Rectal smooth muscle tissue (tissue), 1 donor: Measurements from ENCODE around the gene DCST1.

Experiments
- H3K27ac ChIP-seq: one replicate; pipeline ENCODE4 v1.7.0; 2013; ENCODE audit warnings: low read depth, low read length, inconsistent platforms
- H3K27me3 ChIP-seq: one replicate; pipeline ENCODE4 v1.7.0; 2013; ENCODE audit warnings: low read length; ENCODE audit not compliant: control insufficient read depth, insufficient read depth
- H3K36me3 ChIP-seq: one replicate; pipeline ENCODE4 v1.7.0; 2013; ENCODE audit warnings: low read length; ENCODE audit not compliant: control insufficient read depth, insufficient read depth
- H3K4me1 ChIP-seq: one replicate; pipeline ENCODE4 v1.7.0; 2013; ENCODE audit warnings: low read length; ENCODE audit not compliant: control insufficient read depth, insufficient read depth
- H3K4me3 ChIP-seq: one replicate; pipeline ENCODE4 v1.7.0; 2013; ENCODE audit warnings: low read length
- H3K9ac ChIP-seq: one replicate; pipeline ENCODE4 v1.7.0; 2013; ENCODE audit warnings: low read length

The DCST1 gene

GRCh38 chr1:155060736-155061135 is 27.1 kb downstream of the DCST1 start:
- H3K36me3 ChIP-seq: peaks cover 13% of the 10 kb centered on the region
- no peak overlapping the region for H3K27ac ChIP-seq
- no peaks in the 10 kb centered on the region for H3K27me3 ChIP-seq
- H3K4me1 ChIP-seq: peaks cover 9% of the 10 kb centered on the region
- no peak overlapping the region for H3K4me3 ChIP-seq
- H3K9ac ChIP-seq: no peak overlapping the region

- Histone ChIP-seq H3K27ac (no peak overlapping the region), H3K27me3 (no peaks in the 10 kb centered on the region), H3K4me3 (peak overlapping the region; percentile 47), H3K36me3 (peaks cover 10% of the 10 kb centered on the region), H3K9ac (no peak overlapping the region), H3K4me1 (peaks cover 9% of the 10 kb centered on the region)
Measured at GRCh38 chr1:155061381-155062150, 27.9 kb downstream of the DCST1 start.

- Histone ChIP-seq H3K4me1 (peaks cover 9% of the 10 kb centered on the region), H3K27ac (no peak overlapping the region), H3K36me3 (peaks cover 5% of the 10 kb centered on the region), H3K4me3 (peak overlapping the region; percentile 93), H3K27me3 (no peaks in the 10 kb centered on the region), H3K9ac (no peak overlapping the region)
Measured at GRCh38 chr1:155062151-155062686, 28.6 kb downstream of the DCST1 start.

GRCh38 chr1:155062702-155063411 is 29.2 kb downstream of the DCST1 start:
- H3K27me3 ChIP-seq: no peaks in the 10 kb centered on the region
- no peak overlapping the region for H3K27ac ChIP-seq
- H3K4me3 ChIP-seq: peak overlapping the region; percentile 93
- peak overlapping the region; percentile 24 for H3K9ac ChIP-seq
- peaks cover 4% of the 10 kb centered on the region for H3K36me3 ChIP-seq
- H3K4me1 ChIP-seq: peaks cover 9% of the 10 kb centered on the region

- Histone ChIP-seq H3K9ac (peak within 1 kb of the TSS; percentile 66), H3K27me3 (no peaks in the 10 kb centered on the region), H3K4me3 (peak within 1 kb of the TSS; percentile 93), H3K36me3 (peaks cover 6% of the 10 kb centered on the region), H3K4me1 (peaks cover 9% of the 10 kb centered on the region), H3K27ac (peak within 1 kb of the TSS; percentile 67)
Measured at GRCh38 chr1:155063550-155064110, 30.0 kb downstream of the DCST1 start, which contains the start of gene EFNA4. Gene EFNA4 (plus strand): TSS chr1:155063740. CDS start chr1:155063824, 84 bp downstream.

- Histone ChIP-seq H3K9ac (peak overlapping the region; percentile 57), H3K27me3 (no peaks in the 10 kb centered on the region), H3K36me3 (peaks cover 9% of the 10 kb centered on the region), H3K4me3 (peak overlapping the region; percentile 93), H3K27ac (no peak overlapping the region), H3K4me1 (peaks cover 9% of the 10 kb centered on the region)
Measured at GRCh38 chr1:155064111-155064831, 30.6 kb downstream of the DCST1 start.

GRCh38 chr1:155064832-155065429 is 31.3 kb downstream of the DCST1 start:
- Histone ChIP-seq H3K27ac (no peak overlapping the region), H3K4me3 (no peak overlapping the region), H3K27me3 (no peaks in the 10 kb centered on the region), H3K9ac (no peak overlapping the region), H3K36me3 (peaks cover 11% of the 10 kb centered on the region), H3K4me1 (peaks cover 9% of the 10 kb centered on the region)

GRCh38 chr1:155066777-155067176 is 33.2 kb downstream of the DCST1 start:
- Histone ChIP-seq H3K9ac (no peak overlapping the region), H3K27ac (no peak overlapping the region), H3K36me3 (peaks cover 8% of the 10 kb centered on the region), H3K27me3 (no peaks in the 10 kb centered on the region), H3K4me3 (no peak overlapping the region), H3K4me1 (peaks cover 12% of the 10 kb centered on the region)

GRCh38 chr1:155068599-155068998 is 35.0 kb downstream of the DCST1 start:
- H3K27ac ChIP-seq: no peak overlapping the region
- H3K27me3 ChIP-seq: no peaks in the 10 kb centered on the region
- no peak overlapping the region for H3K9ac ChIP-seq
- peaks cover 5% of the 10 kb centered on the region for H3K4me1 ChIP-seq
- no peak overlapping the region for H3K4me3 ChIP-seq
- peaks cover 8% of the 10 kb centered on the region for H3K36me3 ChIP-seq

- no peak overlapping the region for H3K9ac ChIP-seq
- peaks cover 8% of the 10 kb centered on the region for H3K36me3 ChIP-seq
- peaks cover 5% of the 10 kb centered on the region for H3K4me1 ChIP-seq
- no peak overlapping the region for H3K27ac ChIP-seq
- no peaks in the 10 kb centered on the region for H3K27me3 ChIP-seq
- H3K4me3 ChIP-seq: no peak overlapping the region
Measured at GRCh38 chr1:155069551-155070157, 36.0 kb downstream of the DCST1 start.

- Histone ChIP-seq H3K4me1 (peaks cover 5% of the 10 kb centered on the region), H3K36me3 (peaks cover 8% of the 10 kb centered on the region), H3K27me3 (no peaks in the 10 kb centered on the region), H3K4me3 (peak overlapping the region; percentile 76), H3K9ac (peak overlapping the region; percentile 68), H3K27ac (no peak overlapping the region)
Measured at GRCh38 chr1:155070158-155070621, 36.6 kb downstream of the DCST1 start.
